VCaP (cell line): ENCODE results near the gene COL18A1.
"Not testable (repeated sequence)": the region's sequence is repeated elsewhere in the genome, so short reads cannot be mapped to it uniquely, and the experiment has no call there.

Experiments used
- H3K27ac ChIP-seq: fragments of 450-650 bp; 2 replicates; pipeline ENCODE4 v1.5.1; 2017
- TF ChIP-seq, protein P1 (sequence below): fragments of 450-650 bp; conservative IDR thresholded peaks from 2 replicates; pipeline ENCODE4 v1.5.1; 2017; ENCODE audit warnings: mild to moderate bottlenecking, moderate library complexity

COL18A1 gene

DNA sequence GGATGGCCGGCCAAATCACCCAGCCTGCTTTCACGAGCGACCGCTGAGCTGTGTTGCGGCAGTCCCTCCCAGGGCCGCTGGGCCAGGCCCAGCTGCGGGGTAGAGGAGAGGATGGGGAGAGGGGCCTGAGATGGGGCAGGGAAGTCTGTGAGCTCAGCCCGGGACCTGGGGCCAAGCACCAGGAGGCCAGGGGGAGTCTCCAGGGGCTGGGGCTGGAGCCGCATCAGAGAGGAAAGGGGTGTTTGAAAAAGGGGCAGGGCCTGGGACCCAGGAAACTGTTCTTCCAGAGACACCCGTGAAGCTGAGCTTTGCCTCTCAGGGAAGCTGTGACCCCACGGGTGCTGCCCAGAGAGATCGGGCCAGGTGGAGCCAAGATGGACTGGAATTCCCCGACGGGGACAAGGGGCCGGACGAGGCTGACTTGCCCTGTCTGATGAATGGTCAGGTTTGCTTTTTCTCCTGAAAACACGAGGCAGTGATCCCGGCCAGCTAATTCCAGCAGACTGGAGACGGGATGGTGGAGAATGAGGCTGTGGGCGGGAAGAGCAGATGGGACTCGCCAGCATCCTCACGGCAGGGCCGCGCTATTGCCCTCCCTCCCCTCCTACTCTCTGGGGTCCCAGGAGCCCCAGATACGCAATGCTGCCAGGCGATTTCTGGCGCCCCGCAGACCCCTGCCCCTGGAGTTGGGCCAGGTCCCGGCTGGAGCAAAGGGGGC is 40.3 kb upstream of the COL18A1 start:
- H3K27ac ChIP-seq, result no peak overlapping the region
- TF ChIP-seq, protein P1, sequence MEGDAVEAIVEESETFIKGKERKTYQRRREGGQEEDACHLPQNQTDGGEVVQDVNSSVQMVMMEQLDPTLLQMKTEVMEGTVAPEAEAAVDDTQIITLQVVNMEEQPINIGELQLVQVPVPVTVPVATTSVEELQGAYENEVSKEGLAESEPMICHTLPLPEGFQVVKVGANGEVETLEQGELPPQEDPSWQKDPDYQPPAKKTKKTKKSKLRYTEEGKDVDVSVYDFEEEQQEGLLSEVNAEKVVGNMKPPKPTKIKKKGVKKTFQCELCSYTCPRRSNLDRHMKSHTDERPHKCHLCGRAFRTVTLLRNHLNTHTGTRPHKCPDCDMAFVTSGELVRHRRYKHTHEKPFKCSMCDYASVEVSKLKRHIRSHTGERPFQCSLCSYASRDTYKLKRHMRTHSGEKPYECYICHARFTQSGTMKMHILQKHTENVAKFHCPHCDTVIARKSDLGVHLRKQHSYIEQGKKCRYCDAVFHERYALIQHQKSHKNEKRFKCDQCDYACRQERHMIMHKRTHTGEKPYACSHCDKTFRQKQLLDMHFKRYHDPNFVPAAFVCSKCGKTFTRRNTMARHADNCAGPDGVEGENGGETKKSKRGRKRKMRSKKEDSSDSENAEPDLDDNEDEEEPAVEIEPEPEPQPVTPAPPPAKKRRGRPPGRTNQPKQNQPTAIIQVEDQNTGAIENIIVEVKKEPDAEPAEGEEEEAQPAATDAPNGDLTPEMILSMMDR, result no peak

DNA sequence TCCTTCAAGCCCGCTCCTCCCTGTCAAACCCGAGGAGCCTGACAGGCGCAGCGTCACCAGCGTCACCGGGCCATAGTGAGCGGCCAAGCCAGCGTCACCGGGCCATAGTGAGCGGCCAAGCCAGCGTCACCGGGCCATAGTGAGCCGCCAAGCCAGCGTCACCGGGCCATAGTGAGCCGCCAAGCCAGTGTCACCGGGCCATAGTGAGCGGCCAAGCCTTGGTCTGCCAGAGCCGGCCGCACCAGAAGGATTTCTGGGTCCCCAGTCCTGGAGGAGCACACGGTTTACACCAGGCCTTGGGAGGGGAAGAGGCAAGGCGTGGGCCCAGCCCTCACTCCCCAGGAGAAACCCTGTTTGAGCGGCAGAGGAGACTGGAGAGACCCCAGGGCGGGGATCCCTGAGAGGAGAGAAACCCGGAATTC is 39.8 kb upstream of the COL18A1 start:
- no peak overlapping the region for H3K27ac ChIP-seq
- TF ChIP-seq, protein P1, result no peak

DNA sequence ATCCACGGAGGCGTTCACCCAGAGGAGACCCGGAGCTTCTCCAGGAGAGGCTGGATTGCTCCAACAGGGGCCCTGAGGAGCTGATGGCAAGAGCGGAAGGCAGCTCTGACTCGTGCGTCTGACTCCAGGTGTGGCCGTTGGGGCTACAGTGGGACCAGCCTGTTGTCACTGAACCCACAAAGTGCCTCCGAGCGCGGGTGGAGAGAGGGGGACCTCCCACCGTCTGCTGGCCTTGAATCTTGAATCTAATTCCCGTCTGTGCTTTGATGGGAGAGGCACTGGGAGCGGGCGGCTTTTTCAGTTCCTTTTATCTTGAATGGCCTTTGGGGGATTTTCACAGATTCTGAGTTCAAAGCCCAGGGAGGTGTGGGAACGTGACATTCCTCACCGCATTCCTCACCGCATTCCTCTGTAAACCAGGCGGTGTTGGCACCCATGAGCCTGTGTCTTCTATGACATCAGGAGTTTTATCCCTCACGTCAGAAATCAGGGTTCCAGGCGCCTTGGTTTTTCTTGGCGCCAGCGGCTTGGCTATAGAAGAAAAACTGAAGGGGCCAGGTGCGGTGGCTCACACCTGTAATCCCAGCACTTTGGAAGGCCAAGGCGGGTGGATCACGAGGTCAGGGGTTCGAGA is 39.2 kb upstream of the COL18A1 start:
- TF ChIP-seq, protein P1, result no peak

DNA sequence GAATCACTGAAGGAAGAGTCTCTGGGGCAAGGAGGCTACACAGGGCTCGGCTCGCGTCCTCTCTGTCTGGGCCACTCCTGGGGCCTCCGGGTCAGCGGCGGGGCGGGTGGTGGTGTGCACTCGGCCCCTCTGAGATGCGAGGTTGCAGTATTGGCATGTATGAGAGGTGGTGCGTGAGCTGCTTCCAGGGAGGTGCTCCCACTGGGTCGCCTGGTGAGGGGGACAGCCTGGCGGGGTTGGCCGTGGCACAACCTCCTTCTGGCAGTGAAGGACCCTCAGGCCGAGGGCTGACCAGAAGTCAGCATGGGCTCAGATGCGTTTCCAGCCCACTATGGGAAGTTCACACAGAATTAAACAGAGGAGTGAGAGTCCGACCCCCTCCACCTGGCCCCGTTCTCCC is 38.5 kb upstream of the COL18A1 start:
- H3K27ac ChIP-seq, result no peak overlapping the region
- TF ChIP-seq, protein P1, result no peak

More for the DNA sequence above, 39.2 kb upstream of the COL18A1 start:
- no peak overlapping the region for H3K27ac ChIP-seq

DNA sequence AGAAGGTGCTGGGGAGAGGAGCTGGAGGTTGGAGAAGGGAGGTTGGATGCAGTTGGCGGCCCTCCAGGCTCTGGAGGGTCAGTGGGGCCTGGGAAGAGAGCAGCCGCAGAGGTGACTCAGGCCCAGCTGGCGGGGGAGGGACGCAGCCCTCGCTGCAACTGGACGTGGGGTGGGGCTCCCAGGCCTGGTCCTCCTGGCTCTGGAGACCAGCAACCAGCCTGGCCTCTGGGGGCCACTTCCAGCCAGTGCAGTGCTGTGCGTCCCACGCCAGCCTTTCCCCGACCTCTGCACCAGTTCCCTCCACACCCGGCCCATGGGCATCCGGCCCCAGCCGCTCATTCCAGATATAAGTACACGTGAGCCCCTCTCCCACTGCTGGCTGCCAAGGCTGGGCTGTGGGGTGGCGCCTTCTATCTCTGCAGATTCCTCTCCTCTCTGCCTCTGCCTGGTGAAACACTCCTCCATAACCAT is 38.0 kb upstream of the COL18A1 start:
- TF ChIP-seq, protein P1, result no peak
- no peak overlapping the region for H3K27ac ChIP-seq

DNA sequence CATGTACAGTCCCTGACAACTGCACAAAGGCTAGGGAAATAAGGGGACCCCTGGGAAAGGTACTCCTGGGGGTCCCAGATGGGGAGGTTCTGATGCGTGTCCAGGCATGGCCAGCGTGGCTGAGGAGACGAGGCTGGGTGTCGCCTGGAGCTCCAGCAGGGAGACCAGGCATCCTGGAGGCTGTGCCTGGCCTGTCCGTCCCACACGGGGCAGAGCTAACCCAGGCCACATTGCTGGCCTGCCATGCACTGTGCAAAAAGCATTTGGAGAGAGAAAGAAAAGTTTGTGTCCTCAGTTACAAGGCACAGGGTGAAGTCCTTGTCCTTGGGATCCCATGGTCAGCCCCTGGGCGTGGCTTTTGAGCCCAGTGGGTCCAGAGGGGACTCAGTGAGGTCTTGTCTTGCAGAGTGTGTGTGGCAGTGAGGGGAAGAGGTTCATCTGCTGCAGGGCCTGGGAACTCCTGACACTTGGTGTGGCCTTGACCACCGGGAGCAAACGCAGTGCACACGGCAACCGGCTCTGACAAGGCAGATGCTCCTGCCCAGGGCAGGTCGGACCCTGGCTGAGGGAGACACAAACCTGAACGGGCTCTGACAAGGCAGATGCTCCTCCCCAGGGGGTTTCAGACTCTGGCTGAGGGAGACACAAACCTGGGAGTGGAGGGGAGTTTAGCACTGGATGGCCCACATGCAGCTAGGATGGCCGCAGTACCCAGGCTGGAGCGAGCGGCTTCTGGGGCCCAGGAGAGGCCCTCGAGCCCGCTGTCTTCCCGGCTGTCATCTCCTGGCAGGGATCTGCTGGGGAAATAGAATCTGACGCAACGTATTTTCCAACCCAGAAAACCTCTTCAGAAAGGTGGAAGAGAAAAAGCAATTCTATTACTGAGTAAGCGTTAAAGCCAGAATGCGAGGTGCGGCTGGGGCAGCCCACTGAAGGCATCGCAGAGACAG is 37.3 kb upstream of the COL18A1 start:
- TF ChIP-seq, protein P1, result no peak
- no peak overlapping the region for H3K27ac ChIP-seq

DNA sequence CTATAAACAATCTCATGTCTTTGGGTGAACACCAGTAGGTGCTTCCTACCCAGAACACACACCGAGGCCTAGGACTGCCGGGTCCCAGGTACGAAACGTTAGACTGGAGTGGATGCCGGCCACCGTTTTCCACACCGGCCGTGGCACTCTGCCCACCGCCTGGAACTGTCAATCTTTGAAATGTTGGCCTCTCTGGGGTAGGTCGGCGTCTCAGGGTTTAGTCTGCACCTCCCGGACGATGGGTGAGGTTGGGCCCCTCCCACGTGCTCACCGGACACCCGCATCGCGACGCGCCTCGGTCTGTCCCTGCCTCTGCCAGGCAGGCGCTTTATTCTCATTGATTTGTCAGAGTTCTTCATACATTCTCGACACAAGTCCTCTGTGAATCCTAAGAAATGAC is 35.9 kb upstream of the COL18A1 start:
- H3K27ac ChIP-seq, result not testable (repeated sequence)
